Panc1 (cell line): ENCODE data around the gene MYRIP. TPM values are rescaled to one million over a fixed set of nuclear protein-coding genes. Genes with fewer than 3 reads are reported as not detected.

ENCODE experiments used
- ATAC-seq: fragments of 200-7000 bp; cut with Tn5 transposase; 2 replicates; pipeline ENCODE4 v1.9.1; 2020; ENCODE audit warnings: mild to moderate bottlenecking, moderate library complexity
- BruUV-seq: library from RNA; stranded (reverse); fragments of 400-500 nt; replicated peaks from 2 replicates; lab custom pipeline; 2021; lab: Mats Ljungman, UMichigan
- CTCF ChIA-PET: fragments of 300-600 bp; sonication (Branson Sonifier 250); formaldehyde crosslinking; loops from one replicate; lab custom pipeline; 2022; ENCODE audit warnings: antibody characterized with exemption; lab: Charles Lee
- POLR2A ChIA-PET: fragments of 300-600 bp; sonication (Branson Sonifier 250); formaldehyde crosslinking; loops from one replicate; lab custom pipeline; 2022; ENCODE audit warnings: antibody characterized with exemption; lab: Charles Lee
- DNase-seq: peaks from one replicate; pipeline ENCODE4 v3.0.0-alpha.2; 2010; ENCODE audit warnings: low read depth, low spot score
- H3K27ac ChIP-seq: 2 replicates; pipeline ENCODE4 v1.5.1; 2011; ENCODE audit warnings: mild to moderate bottlenecking, low read length, inconsistent platforms
- H3K27me3 ChIP-seq: fragments of 200-500 bp; sonication (Bioruptor generic); 2 replicates; pipeline ENCODE4 v1.6.0; 2014; ENCODE audit warnings: low read length, inconsistent platforms; ENCODE audit not compliant: control insufficient read depth, insufficient read depth
- H3K36me3 ChIP-seq: fragments of 200-500 bp; sonication (Bioruptor generic); 2 replicates; pipeline ENCODE4 v1.5.1; 2014; ENCODE audit warnings: inconsistent platforms, mild to moderate bottlenecking, low read length, moderate library complexity; ENCODE audit not compliant: control insufficient read depth, insufficient read depth
- H3K4me1 ChIP-seq: 2 replicates; pipeline ENCODE4 v1.5.1; 2011; ENCODE audit warnings: inconsistent platforms, mild to moderate bottlenecking, low read length, moderate library complexity; ENCODE audit not compliant: control insufficient read depth, insufficient read depth
- H3K4me3 ChIP-seq, 2 experiments: 2 replicates each; pipeline ENCODE4 v1.5.1; 2011 to 2012; ENCODE audit warnings: low read depth in 2 of 2, low read length in 2 of 2, mild to moderate bottlenecking in 2 of 2, inconsistent platforms in 1 of 2, moderate library complexity in 1 of 2
- H3K9me3 ChIP-seq: fragments of 200-500 bp; sonication (Bioruptor generic); 2 replicates; pipeline ENCODE4 v1.5.1; 2014; ENCODE audit warnings: low read depth, mild to moderate bottlenecking, inconsistent platforms, low read length, moderate library complexity; ENCODE audit not compliant: control insufficient read depth, insufficient read depth
- CTCF ChIP-seq: fragments of 450-650 bp; IDR thresholded peaks from 2 replicates; pipeline ENCODE4 v1.5.1; 2017; ENCODE audit warnings: mild to moderate bottlenecking
- POLR2AphosphoS5 ChIP-seq: IDR thresholded peaks from 2 replicates; pipeline ENCODE4 v1.6.1; 2012; ENCODE audit warnings: mild to moderate bottlenecking, low read depth, low read length, moderate library complexity
- SIN3A ChIP-seq: IDR thresholded peaks from 2 replicates; pipeline ENCODE4 v1.6.1; 2012; ENCODE audit warnings: low read depth, mild to moderate bottlenecking, low read length, moderate library complexity, borderline replicate concordance; ENCODE audit not compliant: insufficient read depth
- TCF7L2 ChIP-seq: IDR thresholded peaks from 2 replicates; pipeline ENCODE4 v1.6.1; 2011; ENCODE audit warnings: mild to moderate bottlenecking, low read depth, low read length, inconsistent platforms
- in situ Hi-C: cut with HindIII; loops from 2 replicates; pipeline ENCODE4 v1.10.0; 2016; ENCODE audit warnings: low sequenced_read_pairs, low pct_unique_long_range_greater_than_20kb
- intact Hi-C: fragments of 100-400 bp; cut with micrococcal nuclease; formaldehyde crosslinking; loops from one replicate; pipeline ENCODE4 v1.10.0; 2022; ENCODE audit not compliant: unreplicated experiment
- total RNA-seq: library from RNA; stranded (reverse); gene quantifications from one replicate; pipeline ENCODE4 v1.2.1, GENCODE V29; 2021; ENCODE audit not compliant: unreplicated experiment
- TF ChIP-seq, protein P1 (sequence below), 2 experiments: IDR thresholded peaks; 2 replicates each; pipeline ENCODE4 v1.6.1; 2011 to 2012; ENCODE audit warnings: low read depth in 2 of 2, control low read depth in 1 of 2, low read length in 1 of 2, mild to moderate bottlenecking in 1 of 2, moderate library complexity in 1 of 2; ENCODE audit not compliant: insufficient read depth in 1 of 2

MYRIP gene
- total RNA-seq, 1 experiment from 2014 or later, result 0.59 TPM

DNA sequence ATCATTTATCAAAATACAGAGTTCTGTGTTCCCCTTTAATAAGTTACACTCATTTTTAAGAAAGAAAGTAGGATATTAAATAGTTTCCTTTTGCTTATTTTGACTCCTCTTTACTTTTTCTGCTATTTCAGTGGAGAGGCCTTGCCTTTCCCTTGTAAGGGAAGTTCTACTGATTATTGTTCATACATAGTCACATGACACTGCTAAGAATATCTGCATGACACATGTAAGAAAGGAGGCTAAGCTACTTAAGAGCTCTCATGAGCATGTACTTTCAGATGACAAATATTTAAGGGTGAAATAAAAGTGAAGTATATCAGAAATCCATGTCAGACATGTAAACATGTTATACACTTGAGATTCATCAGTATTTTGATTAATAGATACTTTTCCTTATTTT lies 39.0 kb downstream of the MYRIP start:
- intact Hi-C loops, result no loop called here
- ChIA-PET CTCF (no interaction called here), POLR2A (no interaction called here)
- Histone ChIP-seq H3K27me3 (no peaks in the 10 kb centered on the region), H3K4me3 (no peak overlapping the region), H3K4me1 (no peaks in the 10 kb centered on the region), H3K36me3 (no peaks in the 10 kb centered on the region), H3K9me3 (no peaks in the 10 kb centered on the region), H3K27ac (no peak overlapping the region)
- TF ChIP-seq TCF7L2 (no peak), POLR2AphosphoS5 (no peak), CTCF (no peak), SIN3A (no peak)
- TF ChIP-seq, protein P1, sequence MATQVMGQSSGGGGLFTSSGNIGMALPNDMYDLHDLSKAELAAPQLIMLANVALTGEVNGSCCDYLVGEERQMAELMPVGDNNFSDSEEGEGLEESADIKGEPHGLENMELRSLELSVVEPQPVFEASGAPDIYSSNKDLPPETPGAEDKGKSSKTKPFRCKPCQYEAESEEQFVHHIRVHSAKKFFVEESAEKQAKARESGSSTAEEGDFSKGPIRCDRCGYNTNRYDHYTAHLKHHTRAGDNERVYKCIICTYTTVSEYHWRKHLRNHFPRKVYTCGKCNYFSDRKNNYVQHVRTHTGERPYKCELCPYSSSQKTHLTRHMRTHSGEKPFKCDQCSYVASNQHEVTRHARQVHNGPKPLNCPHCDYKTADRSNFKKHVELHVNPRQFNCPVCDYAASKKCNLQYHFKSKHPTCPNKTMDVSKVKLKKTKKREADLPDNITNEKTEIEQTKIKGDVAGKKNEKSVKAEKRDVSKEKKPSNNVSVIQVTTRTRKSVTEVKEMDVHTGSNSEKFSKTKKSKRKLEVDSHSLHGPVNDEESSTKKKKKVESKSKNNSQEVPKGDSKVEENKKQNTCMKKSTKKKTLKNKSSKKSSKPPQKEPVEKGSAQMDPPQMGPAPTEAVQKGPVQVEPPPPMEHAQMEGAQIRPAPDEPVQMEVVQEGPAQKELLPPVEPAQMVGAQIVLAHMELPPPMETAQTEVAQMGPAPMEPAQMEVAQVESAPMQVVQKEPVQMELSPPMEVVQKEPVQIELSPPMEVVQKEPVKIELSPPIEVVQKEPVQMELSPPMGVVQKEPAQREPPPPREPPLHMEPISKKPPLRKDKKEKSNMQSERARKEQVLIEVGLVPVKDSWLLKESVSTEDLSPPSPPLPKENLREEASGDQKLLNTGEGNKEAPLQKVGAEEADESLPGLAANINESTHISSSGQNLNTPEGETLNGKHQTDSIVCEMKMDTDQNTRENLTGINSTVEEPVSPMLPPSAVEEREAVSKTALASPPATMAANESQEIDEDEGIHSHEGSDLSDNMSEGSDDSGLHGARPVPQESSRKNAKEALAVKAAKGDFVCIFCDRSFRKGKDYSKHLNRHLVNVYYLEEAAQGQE (IDR thresholded peaks at IDR 0.05; ENCODE audit: insufficient read depth in 1 of 2, low read depth in 2 of 2, low read length in 1 of 2), result no peak
- no TSS peak for BruUV-seq
- ATAC-seq (no peak), DNase-seq (no peak)
- in situ Hi-C loops, result no loop called here

- ATAC-seq (no peak), DNase-seq (no peak)
- no peaks in the 10 kb centered on the region for H3K9me3 ChIP-seq
- H3K4me1 ChIP-seq, result no peaks in the 10 kb centered on the region
- TF ChIP-seq SIN3A (no peak), CTCF (no peak), POLR2AphosphoS5 (no peak), TCF7L2 (no peak)
- TF ChIP-seq, protein P1 (IDR thresholded peaks at IDR 0.05; ENCODE audit: insufficient read depth in 1 of 2, low read depth in 2 of 2, low read length in 1 of 2), result no peak
- in situ Hi-C loops (no loop called here), intact Hi-C loops (no loop called here)
- no peaks in the 10 kb centered on the region for H3K27me3 ChIP-seq
- H3K4me3 ChIP-seq, result no peak overlapping the region
- CTCF ChIA-PET, result interaction anchor here (0.5 kb wide), 1 partner anchor 84 kb away, joined by 3 read pairs; no protein-coding TSS in a partner anchor
- H3K36me3 ChIP-seq, result no peaks in the 10 kb centered on the region
- POLR2A ChIA-PET, result no interaction called here
- H3K27ac ChIP-seq, result no peak overlapping the region
- no TSS peak for BruUV-seq
Measured at GRCh38 chr3:39849992-39850715, 40.7 kb downstream of the MYRIP start.
